SK-N-SH treated with all-trans-retinoic acid at 6 μM for 48 hours (cell line): ENCODE measurements around the gene CASZ1.

Source experiments
- ARNTL ChIP-seq: fragments of 450-650 bp; formaldehyde crosslinking; IDR thresholded peaks from 2 replicates; pipeline ENCODE4 v1.5.0; 2020; ENCODE audit warnings: low read depth, mild to moderate bottlenecking, moderate library complexity, borderline replicate concordance
- ESRRG ChIP-seq: fragments of 250-450 bp; sonication (Bioruptor Pico); IDR thresholded peaks from 2 replicates; pipeline ENCODE4 v1.6.1; 2021; ENCODE audit warnings: mild to moderate bottlenecking
- OSR1 ChIP-seq: fragments of 250-450 bp; sonication (Bioruptor Pico); IDR thresholded peaks from 2 replicates; pipeline ENCODE4 v1.8.0; 2022; ENCODE audit warnings: moderate library complexity, mild to moderate bottlenecking, inconsistent platforms
- RARB ChIP-seq: fragments of 250-450 bp; sonication (Bioruptor Pico); IDR thresholded peaks from 2 replicates; pipeline ENCODE4 v1.8.0; 2021; ENCODE audit warnings: mild to moderate bottlenecking, moderate library complexity
- TF ChIP-seq, protein P1 (sequence below): fragments of 250-450 bp; sonication (Bioruptor Pico); IDR thresholded peaks from 2 replicates; pipeline ENCODE4 v1.8.0; 2020; ENCODE audit warnings: mild to moderate bottlenecking, moderate library complexity, borderline replicate concordance
- TF ChIP-seq, protein P2 (sequence below): fragments of 250-450 bp; sonication (Bioruptor Pico); IDR thresholded peaks from 2 replicates; pipeline ENCODE4 v1.8.0; 2021; ENCODE audit warnings: low read depth, mild to moderate bottlenecking, moderate library complexity, borderline replicate concordance
- TF ChIP-seq, protein P3 (sequence below): fragments of 250-450 bp; sonication (Bioruptor Pico); IDR thresholded peaks from 2 replicates; pipeline ENCODE4 v1.5.1; 2021; ENCODE audit warnings: mild to moderate bottlenecking, moderate library complexity

DNA sequence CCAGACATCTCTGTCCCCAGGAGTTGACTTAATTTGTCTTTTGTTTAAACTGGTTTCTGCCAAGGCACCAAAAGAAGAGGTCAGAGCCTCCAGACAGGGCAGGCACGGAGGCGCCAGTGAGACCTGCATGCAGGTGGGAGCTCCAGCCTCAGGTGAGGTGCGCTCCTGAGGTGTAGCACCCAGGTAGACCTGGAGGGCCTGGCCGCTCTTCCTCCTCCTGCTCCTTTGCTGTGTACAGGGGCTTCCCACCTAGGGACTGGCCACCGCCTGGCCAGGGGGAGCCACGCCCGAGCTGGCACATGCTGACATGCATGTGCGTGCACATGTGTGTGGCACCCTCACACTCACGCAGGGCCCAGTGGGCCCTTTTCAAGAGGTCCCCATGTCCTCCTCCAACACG is 163.0 kb downstream of the CASZ1 start:
- TF ChIP-seq OSR1 (no peak), RARB (CRISPR knock-in tag) (no peak), ARNTL (CRISPR knock-in tag) (no peak), ESRRG (CRISPR knock-in tag) (no peak)
- TF ChIP-seq, protein P1, sequence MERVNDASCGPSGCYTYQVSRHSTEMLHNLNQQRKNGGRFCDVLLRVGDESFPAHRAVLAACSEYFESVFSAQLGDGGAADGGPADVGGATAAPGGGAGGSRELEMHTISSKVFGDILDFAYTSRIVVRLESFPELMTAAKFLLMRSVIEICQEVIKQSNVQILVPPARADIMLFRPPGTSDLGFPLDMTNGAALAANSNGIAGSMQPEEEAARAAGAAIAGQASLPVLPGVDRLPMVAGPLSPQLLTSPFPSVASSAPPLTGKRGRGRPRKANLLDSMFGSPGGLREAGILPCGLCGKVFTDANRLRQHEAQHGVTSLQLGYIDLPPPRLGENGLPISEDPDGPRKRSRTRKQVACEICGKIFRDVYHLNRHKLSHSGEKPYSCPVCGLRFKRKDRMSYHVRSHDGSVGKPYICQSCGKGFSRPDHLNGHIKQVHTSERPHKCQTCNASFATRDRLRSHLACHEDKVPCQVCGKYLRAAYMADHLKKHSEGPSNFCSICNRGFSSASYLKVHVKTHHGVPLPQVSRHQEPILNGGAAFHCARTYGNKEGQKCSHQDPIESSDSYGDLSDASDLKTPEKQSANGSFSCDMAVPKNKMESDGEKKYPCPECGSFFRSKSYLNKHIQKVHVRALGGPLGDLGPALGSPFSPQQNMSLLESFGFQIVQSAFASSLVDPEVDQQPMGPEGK (CRISPR knock-in tag): no peak
- TF ChIP-seq, protein P2, sequence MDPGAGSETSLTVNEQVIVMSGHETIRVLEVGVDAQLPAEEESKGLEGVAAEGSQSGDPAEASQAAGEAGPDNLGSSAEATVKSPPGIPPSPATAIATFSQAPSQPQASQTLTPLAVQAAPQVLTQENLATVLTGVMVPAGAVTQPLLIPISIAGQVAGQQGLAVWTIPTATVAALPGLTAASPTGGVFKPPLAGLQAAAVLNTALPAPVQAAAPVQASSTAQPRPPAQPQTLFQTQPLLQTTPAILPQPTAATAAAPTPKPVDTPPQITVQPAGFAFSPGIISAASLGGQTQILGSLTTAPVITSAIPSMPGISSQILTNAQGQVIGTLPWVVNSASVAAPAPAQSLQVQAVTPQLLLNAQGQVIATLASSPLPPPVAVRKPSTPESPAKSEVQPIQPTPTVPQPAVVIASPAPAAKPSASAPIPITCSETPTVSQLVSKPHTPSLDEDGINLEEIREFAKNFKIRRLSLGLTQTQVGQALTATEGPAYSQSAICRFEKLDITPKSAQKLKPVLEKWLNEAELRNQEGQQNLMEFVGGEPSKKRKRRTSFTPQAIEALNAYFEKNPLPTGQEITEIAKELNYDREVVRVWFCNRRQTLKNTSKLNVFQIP (CRISPR knock-in tag): no peak
- TF ChIP-seq, protein P3, sequence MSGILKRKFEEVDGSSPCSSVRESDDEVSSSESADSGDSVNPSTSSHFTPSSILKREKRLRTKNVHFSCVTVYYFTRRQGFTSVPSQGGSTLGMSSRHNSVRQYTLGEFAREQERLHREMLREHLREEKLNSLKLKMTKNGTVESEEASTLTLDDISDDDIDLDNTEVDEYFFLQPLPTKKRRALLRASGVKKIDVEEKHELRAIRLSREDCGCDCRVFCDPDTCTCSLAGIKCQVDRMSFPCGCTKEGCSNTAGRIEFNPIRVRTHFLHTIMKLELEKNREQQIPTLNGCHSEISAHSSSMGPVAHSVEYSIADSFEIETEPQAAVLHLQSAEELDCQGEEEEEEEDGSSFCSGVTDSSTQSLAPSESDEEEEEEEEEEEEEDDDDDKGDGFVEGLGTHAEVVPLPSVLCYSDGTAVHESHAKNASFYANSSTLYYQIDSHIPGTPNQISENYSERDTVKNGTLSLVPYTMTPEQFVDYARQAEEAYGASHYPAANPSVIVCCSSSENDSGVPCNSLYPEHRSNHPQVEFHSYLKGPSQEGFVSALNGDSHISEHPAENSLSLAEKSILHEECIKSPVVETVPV (CRISPR knock-in tag): no peak
